ENCODE results near the gene CDK14.

Gene CDK14

DNA sequence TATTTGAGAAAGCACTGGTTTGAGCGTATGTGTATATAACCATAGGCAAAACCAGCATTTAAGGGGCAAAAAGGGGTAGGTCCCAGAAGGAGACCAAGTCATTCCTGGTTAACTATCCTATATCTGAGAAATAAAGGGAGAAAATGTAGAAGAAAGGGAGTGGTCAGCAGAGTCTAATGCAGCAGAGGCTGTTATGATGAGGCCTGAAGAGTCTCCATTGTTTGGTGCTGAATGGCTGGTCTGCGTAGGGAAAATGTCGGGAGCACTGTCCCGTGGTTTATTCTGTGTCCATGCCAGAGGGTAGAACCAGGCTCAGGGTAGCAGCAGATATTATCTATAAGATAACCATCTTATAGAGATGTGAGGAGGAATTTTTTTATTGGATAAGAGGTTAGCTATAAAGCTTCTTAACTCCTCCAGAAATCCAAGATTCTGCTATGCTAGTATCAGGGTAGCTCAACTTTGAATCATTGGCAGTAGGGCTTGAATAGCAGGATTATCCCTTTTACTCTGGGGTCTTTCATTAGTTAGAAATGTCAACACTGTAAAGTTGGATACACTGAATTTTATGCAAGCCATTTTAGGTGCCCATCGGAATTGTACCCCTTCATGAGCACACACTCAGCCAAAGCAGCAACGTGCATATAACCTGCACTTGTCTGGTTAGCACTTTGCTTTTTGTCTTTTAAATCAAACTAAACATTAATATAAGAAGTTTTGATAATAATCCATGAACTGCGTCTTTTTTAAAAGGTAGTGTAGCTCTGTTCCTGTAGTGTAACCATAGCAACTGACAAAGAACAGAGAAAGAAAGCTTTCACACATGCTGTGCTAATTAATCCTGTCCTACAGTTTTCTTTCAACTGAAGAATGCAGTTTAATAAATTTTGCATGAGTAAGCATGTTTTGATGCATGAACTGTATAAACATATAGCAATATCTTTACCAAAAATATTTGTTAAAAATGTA, 356.1 kb downstream of the CDK14 start:
- no peak for DNase-seq (ENCODE audit: low spot score)

- no peak for DNase-seq (ENCODE audit: low spot score)
Measured at GRCh38 chr7:90955641-90956207, 359.6 kb downstream of the CDK14 start.

DNA sequence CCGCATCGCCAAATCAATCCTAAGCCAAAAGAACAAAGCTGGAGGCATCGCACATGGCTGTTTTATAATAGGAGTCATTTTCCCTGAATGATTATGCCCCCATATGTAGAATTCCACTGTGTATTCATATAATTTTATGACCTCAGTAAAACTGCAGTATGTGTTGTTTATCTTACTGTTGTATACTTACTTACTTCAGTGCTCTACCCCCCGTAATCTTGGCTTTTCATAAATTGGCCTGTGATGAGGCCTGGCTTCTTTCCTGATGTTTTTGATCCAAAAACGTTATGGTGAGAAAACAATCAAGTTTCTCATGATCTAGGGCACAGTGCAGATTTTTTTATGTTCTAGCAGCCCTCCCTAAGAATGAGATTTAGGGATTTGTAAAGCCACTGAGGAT, 361.8 kb downstream of the CDK14 start:
- no peak for DNase-seq (ENCODE audit: low spot score)

DNA sequence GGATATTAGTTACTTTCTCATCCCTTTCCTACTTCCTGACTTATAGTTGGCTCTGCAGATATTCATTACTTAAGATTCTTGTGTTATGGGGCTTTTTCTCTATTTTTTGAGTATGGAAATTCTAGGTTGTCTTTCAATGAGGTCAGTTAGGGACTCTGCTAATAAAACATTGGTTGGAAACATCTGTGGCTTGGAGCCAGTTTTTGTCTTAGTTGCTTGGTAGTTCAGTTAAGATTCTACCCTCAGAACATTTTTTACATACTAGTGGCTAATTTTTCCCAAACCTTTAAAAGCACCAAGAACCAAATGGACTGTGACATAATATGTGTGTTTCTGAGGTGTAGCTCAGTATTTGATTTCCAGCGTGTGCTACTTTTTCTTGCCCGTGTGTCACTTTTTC, 362.5 kb downstream of the CDK14 start:
- DNase-seq (ENCODE audit: low spot score), result no peak

DNA sequence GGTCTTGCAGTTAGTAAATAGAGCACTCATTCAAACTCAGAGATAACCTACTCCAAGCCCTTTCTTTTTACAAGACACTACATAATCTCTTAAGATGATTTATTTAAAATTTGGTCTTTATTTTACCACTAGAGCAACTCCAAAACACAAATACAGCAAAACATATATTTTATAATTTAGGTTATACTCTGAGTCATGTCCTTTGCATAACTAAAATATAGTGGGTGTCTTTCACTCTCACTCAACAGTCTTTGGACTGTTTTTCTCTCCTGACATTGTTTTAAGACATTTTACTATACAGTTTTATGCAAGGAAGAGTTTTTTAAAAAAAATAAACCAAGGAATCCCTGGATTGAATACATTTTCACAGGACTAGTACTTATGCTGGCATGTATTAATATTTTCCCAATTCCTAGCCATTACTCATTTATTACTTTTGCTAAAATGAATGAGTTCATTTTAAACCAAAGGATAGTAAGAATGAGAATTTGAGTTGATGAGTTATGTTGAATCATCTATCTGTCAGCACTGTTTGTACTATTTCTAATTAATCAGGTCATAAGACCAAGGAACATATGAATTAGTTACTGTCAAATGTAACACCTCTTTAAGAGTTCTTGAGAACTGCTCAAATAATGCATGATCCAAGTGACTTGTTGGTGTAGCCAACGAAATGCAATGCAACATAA, 365.1 kb downstream of the CDK14 start:
- DNase-seq (ENCODE audit: low spot score), result no peak

DNA sequence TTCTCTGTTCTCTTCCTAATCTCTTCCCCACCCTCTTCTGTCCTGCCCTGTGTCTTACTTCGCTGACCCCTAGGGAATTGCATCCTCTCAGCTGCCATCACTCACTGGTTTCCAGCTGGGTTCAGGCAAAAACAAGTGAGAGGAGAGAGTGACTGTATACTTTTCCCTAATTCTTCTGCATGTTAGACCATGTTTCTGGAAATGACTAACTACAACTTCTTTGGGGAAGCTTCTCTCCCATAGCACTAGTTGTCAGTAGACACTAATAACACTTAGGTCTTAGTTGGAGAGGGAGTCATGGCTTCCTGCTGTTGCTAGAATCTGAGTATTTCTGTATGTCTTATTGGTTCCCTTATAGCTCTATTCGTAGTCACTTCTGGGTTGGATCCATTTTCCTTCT, 369.1 kb downstream of the CDK14 start:
- DNase-seq (ENCODE audit: low spot score), result no peak

GRCh38 chr7:90966346-90966745, 370.2 kb downstream of the CDK14 start:
- no peak for DNase-seq (ENCODE audit: low spot score)

- DNase-seq (ENCODE audit: low spot score), result no peak
Measured at GRCh38 chr7:90968871-90969270, 372.8 kb downstream of the CDK14 start.

GRCh38 chr7:90972906-90973550, 376.9 kb downstream of the CDK14 start:
- no peak for DNase-seq (ENCODE audit: low spot score)

GRCh38 chr7:90977056-90977455, 380.9 kb downstream of the CDK14 start:
- no peak for DNase-seq (ENCODE audit: low spot score)

DNA sequence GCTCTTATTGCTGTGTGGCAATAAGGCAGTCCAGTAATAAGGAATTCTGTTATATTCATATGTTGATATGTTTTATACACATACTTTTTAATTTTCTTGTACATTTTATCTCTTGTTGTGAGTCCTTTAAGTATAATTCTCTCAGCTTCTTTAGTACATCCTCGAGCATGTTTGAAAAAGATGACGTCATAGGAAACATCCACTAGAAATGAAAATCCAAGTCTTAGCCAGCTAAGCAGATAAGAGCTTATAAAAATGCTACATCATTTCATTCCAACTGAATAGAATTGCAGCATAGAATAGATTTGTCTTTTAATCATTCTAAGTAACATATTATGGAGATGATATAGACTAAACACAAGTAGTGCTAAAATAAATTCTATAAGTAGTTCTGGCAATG, 384.4 kb downstream of the CDK14 start:
- DNase-seq (ENCODE audit: low spot score), result no peak

DNA sequence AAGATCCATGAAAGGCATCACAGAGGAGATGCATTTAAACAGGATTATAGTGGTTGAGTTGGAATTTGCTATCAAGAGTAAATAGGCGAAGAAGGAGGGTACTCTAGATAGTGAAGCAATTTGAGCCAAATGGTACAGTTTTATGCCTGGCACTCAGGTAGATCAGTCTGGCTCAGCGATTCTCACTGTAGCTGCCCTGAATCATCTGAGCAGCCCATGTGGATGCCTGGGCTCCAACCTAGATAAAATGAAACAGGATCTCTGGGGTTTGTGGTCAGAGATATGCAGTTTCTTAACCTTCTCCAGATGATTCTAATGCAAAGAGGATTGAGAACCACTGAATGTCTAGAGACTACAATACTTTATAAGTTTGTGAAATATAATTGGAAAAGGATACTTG, 386.1 kb downstream of the CDK14 start:
- DNase-seq (ENCODE audit: low spot score), result no peak

GRCh38 chr7:90984692-90985091, 388.6 kb downstream of the CDK14 start:
- DNase-seq (ENCODE audit: low spot score), result no peak

DNA sequence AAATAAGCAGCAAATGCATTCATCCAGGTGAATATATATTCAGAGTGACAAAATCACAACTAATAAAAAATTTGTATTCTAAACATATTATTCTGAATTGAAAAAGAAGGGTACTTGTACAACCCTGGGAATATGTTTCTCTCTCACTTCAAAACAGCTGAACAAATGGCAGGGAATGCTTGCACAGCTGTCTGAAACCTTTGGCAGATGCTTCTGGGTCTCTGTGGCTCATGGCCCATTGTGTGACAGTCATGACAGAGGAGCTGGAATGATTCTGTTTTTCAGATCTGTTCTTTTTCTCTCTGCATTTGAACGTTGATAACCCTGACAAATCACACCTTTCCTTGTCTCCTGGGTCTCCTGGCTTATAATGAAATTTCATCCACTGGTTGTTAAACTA, 392.4 kb downstream of the CDK14 start:
- DNase-seq (ENCODE audit: low spot score), result no peak

GRCh38 chr7:90988996-90989765, 393.1 kb downstream of the CDK14 start:
- no peak for DNase-seq (ENCODE audit: low spot score)

- no peak for DNase-seq (ENCODE audit: low spot score)
Measured at GRCh38 chr7:90994121-90994520, 398.0 kb downstream of the CDK14 start.

- no peak for DNase-seq (ENCODE audit: low spot score)
Measured at GRCh38 chr7:90994601-90995000, 398.5 kb downstream of the CDK14 start.

- DNase-seq (ENCODE audit: low spot score), result no peak
Measured at GRCh38 chr7:90995996-90996395, 399.9 kb downstream of the CDK14 start.

- DNase-seq (ENCODE audit: low spot score), result no peak
Measured at GRCh38 chr7:90999989-91000979, 404.2 kb downstream of the CDK14 start.

- DNase-seq (ENCODE audit: low spot score), result no peak
Measured at GRCh38 chr7:91005024-91005423, 408.9 kb downstream of the CDK14 start.

Data from kidney capillary endothelial cell (primary cell).